Measurements from ENCODE around the gene FAM3D.

FAM3D gene

DNA sequence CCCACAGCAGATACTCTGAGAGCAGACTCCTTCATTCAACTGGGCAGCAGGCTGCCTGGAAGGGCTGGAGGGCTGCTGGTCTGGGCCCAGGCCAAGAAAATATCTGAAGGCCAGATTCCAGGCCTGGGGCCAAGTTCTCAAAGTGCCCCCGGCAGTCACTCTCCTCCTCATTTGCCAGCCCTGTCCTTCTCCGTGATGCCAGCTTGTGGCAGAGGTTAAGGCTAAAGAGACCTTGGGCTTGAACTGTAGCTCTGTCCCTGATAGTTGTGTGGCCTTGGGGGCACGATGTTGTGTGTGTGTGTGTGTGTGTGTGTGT lies 39.0 kb downstream of the FAM3D start:
- DNase-seq (ENCODE audit: low read depth) = no peak

DNA sequence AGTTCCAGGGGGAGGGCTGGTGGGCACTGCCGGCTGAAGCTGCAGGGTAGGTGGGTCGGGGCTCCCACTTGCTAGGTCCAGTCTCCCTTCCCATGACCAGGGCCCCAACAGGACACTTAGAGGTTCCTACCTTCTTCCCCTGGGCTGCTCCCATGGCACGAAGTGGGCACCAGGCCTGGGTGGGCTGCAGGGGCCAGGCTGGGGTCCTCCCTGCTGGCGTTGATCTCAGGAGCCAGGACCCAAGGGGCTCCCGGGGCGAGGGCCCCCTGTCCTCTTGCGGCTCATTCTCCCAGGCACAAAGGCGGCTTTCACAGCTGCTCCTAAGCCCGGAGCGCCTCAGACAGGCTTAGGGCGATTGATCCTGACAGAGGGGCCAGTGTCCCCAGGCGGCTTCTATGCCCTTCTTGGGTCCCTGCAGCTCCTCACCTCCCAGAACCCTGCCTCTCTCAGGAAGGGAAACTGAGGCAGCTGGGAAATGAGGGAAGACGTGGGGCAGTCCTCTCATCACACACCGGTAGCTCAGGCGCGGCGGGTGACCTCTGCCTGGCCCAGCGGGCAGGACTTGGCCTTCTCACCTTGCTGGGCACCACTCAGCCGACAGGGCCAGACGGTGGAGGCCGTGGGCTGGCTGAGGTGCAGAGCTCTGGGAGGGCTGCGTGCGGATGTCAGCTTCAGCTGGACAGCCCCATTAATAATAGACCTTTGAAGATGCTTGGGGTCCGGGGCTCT lies 39.6 kb downstream of the FAM3D start:
- no peak for DNase-seq (ENCODE audit: low read depth)

DNA sequence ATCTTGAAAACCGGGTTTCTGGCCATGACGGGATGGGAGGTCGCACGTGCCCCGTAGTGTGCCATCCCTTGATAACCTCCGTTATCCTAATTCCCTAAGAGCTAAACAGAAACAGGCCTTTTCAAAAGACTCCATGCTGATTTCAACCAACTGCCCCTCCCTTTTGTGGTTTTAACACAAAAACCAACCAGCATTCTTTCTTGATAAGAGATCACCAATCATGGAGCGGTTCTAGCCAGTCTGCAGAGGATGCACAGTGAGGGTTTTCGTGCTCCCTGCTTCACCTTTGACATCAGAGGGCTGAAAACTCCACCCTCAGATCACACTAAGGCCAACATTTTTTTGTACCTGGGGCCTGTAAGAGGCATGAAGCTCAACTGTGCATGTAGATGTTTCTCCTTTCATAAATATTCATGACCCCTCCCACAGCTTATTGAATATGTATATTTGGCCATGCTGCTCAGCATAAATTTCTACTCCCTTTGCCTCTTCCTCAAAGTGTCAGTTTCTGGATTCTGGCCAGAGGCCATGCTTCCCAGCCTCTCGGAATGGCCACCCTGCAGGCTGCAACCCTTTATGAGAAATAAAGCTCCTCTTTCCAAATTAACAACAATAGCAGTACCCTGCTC lies 41.3 kb downstream of the FAM3D start:
- no peak for DNase-seq (ENCODE audit: low read depth)

DNA sequence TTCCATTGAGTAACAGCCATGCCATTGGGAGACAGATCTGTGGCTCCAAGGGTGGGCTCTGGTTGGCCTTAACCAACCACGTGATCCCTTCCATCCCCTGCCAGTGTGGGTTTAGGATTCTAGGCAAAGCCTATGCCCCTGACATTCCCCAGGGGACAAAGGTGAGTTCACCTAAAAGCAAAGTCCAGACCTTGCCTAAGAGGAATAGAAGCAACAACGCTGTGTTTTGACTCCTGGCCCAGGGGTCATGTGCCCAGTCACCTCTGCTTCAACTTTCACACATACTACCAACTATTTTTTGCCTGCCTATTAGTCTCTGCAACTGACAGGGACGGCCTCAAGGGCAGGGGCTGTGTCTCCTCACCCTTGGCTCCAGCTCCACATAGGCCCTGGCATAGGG lies 42.0 kb downstream of the FAM3D start:
- DNase-seq (ENCODE audit: low read depth) = no peak

DNA sequence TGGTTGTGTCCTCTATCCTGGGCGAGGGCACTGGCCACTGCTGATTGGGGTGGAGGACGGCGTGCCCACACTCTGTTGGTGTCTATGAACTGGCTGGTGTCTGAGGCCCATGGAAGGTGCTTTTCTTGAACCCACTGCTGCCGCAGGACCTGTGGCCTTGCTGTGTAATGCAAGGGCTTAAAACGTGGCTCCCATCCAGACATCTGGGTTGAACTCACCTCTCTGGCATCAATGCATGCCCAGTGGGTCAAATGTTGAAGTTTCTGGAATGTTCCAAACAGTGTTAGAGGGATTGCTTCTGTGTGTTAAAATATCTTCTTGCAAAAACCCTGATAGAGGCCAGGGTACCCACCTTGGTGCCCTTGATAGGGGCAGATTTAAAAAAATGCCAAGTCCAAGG lies 42.6 kb downstream of the FAM3D start:
- DNase-seq (ENCODE audit: low read depth) = no peak

DNA sequence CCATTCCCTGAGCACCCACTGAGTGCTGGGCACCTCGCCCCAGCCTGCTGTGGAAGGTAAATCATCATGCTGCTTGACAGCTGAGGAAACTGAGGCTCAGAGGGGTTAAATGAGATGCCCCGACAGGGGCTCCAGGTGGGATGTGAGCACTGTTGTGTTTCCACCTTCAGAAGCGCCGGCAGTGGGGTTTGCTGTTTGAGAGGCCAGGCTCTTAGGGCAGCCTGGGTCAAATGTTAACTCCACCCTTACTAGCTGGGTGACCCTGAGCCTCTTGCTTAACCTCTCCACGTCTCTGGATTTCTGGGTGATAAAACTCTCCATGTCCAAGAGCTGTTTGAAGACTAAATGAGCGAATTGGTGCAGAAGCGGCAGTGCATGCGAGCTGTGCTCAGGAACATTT lies 43.1 kb downstream of the FAM3D start:
- no peak for DNase-seq (ENCODE audit: low read depth)

DNA sequence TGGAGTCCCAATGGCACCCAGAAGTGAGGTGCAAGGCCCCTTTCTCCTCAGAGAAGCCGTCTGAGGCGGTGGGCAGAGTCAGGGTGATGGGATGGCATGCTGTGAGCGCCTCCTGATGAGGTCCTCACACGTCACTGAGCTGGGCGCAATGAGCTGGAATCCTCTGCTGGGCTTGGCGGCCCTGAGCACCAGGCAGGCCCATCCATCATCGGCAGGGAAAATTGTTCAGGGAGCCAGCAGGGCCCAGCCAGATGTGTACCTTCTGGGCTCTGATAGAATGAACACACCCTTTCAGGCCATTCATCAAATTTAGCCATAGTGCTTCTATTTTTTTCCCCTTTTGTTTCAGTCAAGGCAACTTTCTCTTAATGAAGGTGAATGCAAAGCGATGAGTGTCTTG lies 43.7 kb downstream of the FAM3D start:
- DNase-seq (ENCODE audit: low read depth) = no peak

DNA sequence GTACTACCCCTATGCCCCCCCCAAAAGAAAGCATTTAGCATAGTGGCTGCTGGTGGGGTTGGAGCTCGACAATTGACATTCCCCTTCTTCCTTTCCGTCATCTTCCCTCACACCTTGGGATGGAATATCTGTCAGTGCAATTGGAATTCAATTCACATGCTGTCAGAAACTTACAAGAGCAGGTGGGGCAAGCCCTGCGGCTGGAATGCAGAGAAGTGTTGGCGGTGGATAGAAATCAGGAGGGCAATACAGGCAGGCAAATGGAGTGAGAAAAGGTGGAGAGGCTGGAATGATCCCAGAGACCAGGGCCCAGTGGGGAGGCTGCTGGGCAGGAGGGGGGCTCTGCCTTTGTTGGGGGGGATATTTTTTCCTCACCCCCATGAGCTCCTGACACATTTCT lies 44.1 kb downstream of the FAM3D start:
- no peak for DNase-seq (ENCODE audit: low read depth)

DNA sequence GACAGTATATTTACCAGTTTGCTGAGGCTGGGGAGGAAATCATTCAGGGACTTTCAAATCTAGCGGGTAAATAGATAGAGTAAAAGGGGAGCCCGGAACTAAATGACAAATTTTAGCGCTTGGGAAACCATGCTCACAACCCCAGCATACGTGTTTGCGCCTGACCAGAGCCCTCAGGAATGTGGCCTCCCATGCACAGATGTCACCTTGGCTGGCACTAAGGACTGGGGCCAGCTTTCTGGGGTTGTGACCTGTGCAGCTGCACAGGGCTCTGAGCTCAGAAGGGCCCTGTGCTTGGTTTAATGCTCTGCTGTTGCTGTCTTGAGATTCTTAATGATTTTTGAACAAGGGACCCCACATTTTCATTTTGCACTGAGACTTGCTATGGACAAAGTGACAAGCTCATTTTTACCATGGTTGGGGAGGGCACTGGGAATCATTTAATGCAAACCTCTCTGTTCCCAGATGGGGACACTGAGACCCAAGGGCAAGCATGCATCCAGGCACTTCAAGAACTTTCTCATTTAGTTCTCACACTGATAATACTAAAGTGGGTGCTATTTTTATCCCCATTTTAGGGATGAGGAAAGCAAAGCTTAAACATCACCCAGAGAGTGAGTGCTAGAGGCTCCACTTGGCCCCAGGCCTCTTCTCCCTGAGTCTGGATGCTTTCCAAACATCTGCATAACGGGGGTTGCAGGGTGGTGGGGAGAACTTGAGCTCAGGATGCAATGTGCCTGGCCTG lies 45.3 kb downstream of the FAM3D start:
- DNase-seq (ENCODE audit: low read depth) = no peak

DNA sequence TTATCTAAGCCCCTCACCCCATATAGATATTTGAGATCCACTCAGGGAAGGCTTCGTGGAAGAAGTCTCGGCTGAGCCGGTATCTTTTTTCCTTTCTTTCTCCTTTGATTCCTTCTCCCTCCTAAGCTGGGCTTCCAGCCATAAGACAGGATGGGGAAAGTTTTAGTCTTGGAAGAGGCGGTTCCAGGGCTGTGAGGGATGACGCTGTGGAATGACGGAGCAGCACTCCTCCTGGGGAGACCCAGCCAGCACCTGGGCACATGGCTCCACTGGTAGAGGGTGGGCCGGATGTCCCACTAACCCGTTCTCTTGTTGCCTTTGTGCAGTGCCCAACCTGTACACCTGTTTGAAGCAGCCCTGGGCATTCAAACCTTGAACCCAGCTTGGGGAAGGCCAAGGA lies 46.2 kb downstream of the FAM3D start:
- DNase-seq (ENCODE audit: low read depth) = no peak

DNA sequence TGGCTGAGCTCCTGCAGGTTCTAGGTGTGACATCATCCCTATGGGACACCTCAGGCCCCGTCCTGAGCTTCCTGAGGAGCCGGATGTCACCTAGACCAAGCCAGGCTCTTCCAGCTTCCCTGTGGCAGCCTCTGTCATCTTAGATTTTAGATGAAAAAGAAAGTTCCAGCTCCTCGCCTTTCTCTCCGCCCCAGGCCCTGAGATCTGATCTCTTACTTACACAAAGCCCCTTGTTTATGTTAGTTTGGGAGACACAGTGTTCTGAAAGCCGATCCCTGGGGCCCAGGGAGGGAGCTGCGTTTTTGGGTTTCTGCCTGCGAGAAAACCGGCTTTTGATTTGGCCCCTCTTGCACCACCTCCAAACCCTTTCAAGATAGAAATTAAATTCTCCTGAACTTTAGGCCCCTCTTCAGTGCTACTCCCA lies 49.2 kb downstream of the FAM3D start:
- DNase-seq (ENCODE audit: low read depth) = no peak

DNA sequence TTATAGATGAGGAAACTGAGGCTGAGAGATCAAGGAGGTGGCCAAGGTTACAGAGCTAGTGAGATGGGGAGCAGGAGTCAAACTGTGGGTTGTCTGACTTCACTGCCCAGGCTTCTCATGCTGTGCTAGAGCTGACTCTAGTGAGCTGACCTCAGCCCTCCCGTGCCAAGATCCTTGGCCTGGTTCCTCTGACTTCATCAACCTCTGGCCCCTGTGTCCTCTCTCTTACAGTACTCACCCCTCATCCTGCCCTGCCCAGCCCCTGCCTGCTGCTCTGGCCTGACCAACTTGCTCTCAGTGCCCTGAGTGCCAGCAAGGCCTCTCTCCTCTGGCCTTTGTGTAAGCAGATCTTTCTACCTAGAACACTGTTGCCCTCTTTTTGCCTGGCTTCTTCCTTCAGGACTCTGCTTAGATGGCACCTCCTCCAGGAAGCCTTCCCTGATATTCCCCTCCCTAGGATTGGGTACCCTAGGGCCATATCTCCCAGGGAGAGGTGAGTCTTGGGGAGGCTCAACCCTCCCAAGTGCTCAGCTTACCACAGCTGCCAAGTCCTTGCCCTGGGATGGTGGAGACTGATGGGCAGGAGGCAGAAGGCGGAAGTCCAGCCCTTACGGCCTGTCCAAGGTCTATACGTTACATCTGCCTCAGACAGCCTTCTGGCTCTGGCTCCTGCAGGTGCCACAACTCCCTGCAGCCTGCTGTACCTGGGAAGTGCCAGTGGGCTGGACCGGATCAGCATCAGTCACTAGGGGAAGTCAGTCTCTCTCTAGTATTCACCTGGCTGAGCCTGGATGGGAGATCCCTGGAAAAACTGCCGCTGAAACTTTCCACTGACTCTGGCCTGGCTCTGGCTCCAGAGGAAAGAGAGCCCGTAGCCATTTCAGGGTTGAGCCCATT lies 53.1 kb downstream of the FAM3D start:
- DNase-seq (ENCODE audit: low read depth) = no peak

DNA sequence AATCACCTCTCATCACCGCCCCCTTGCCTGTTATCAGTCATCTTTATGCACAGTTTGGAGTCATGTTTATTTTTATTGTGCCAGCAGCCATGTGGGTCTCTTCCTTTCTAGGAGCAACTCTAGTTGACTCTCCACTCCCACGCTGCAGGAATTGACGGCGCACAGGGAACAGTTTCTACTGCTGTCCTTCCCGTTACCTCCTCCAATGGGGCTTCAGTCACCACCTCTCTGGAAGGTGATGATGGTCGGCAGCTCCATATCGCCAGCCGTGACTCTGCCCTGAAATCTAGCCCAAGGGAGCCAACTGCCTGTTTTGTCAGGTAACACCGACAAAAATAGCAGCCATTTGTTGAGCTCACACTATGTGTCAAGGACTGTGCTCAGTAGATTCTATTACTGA lies 53.7 kb downstream of the FAM3D start:
- no peak for DNase-seq (ENCODE audit: low read depth)

DNA sequence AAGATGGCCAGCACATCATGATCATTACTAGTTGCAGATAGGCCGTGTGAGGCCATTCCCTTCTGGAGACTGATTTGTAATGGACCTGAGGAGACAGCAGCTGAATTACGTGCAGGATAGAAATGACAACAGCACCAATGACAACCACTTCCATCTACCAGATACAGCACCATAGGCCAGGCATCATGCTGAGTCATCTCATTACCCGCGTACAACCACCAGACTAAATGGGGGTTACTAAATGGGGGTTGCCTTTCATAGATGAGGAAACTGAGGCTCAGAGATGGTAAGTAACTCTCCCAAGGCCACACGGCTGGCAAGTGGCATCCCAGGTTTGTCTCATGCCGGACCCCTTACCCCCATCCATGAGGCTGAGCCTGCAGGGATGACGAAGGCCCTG lies 56.6 kb downstream of the FAM3D start:
- DNase-seq (ENCODE audit: low read depth) = no peak

DNA sequence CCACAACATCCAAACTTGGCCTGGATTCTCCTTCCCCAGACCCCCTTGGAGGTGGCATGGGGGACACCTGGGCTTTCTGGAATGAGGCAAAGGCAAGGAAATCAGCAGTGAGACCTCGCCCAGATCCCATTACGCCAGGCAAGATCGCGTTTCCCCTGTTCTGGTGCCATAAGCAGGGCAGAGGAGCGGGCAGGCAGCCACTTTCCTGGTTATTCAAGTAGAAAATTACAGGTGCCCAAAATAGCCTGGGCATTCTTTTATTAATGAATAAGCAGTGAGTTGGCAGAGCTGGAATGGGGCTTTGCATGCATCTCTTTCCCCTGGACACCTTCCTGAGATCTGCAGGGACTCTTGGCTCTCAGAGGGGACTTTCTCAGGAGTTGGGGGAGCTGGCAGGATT lies 57.9 kb downstream of the FAM3D start:
- DNase-seq (ENCODE audit: low read depth) = no peak

DNA sequence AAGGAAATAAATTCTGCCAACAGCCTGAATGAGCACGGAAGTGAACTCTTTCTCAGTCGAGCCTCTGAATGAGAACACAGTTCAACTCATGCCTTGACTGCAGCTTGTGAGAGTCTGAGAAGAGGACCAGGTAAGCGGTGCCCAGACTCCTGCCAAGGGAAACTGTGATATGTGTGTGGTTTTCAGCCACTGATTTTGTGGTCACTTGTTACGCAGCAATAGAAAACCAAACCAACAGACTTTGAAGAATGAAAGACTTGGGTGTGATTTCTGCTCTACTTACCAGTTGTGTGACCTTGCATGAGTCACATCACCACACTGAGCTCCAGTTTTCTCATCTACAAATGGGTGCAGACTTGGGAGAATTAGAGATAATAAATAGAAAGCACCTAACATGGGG lies 58.8 kb downstream of the FAM3D start:
- DNase-seq (ENCODE audit: low read depth) = no peak

DNA sequence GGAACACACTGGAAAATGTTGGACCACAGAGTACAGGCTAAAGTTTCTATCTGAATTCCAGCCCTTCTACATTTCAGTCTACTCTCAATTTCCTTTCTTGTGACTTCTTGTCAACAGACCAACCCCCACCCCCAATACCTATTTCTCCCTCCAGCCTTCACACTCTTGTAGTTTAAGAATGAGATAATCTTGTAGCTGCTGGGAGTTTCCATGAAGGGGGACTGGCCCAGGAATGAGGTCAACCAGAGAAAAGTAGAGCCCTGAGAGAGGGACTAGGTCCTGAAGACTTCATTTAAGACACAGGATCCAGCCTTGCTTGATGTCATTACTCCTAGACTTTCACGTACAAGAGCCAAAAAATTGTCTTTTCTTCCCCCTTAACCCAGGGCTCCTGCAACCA lies 59.9 kb downstream of the FAM3D start:
- DNase-seq (ENCODE audit: low read depth) = no peak

DNA sequence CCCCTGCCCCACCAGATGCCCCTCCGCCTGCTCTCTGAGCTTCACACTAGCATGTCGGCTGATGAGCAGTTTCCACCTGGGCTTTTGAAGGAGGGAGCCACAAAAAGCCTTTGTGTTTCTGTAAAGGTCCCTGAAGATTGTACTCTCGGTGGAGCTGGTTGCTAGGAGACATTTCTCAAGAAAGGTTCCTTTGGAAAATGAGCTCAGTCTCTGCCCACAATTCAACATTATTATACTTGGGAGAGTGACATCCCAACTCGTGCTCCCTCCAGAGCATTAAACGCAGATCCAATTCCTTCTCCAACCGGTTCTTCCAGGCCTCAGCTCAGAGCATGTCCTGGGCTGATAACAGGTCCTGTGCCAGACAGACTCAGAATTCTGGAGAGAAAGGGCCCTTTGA lies 62.5 kb downstream of the FAM3D start:
- DNase-seq (ENCODE audit: low read depth) = no peak

DNA sequence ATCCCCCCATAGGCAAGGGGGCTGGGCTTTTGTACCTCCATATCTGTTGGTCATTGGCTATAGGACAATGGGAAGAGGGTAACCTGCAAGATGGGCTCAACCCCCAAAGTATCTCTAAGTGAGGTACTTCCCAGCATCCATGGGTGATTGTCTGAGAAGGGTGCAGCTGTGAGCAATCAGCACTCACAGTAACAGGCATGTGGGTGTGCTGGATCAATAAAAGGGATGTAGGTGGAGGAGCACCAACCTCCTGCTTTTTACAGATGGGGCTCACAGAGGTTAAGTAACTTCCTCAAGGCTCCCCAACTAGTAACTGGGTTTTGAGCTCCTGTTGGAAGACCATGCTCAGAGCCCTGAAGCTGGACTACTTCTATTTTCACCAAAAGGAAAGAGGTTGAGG lies 63.0 kb downstream of the FAM3D start:
- DNase-seq (ENCODE audit: low read depth) = no peak

DNA sequence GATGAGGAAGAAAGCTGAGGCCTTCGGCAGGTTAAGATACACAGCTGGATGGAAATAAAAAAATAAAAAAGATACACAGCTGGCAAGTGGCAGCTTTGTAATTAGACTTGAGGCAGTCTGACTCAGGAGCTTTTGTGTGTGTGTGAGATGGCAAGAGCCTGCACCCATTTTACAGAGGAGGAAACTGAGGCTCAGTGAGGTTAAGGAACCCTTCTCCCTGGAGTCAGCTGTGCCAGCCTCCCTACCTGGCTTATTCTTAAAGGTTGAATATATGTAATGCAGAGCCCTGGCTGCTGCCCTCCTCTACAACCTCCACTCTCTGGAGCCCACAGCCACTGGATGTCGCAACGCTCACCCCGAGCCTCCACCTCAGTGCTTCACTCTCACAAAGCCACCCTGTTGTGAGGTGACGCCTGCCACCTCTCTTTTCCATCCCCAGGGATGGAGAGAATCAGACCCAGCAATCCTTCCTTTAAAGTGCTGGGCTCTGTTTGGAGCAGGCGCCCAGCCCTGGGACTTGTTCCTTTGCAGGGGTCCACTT lies 68.7 kb downstream of the FAM3D start:
- no peak for DNase-seq (ENCODE audit: low read depth)

DNA sequence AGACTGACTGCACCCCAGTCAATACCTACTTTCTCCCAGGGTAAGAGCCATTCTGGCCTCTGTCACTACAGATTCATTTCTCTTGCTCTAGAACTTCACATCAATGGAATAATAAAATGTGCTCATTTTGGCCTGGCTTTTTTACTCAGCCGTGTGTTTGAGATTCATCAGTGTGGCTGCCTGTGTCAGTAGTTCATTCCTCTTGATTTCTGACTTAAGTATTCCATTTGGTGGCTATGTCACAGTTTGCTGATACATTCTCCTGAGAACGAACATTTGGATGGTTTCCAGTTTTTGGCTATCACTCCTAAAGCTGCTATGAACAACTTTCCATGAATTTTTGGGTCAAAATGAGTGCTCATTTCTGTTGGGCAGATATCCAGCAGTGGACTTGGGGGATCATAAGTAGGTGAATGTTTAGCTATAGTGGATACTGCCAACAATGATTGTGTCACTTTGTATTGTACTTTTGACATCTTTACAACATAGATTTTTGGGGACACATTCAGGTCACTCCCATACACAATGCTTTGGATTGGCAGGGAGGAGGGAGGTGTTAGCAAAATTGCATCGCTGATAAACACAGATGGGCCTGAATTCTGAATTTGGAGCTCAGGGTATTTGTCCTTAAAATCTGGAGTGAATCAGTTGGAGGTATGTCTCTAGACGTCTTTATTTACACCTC lies 69.6 kb downstream of the FAM3D start:
- no peak for DNase-seq (ENCODE audit: low read depth)

DNA sequence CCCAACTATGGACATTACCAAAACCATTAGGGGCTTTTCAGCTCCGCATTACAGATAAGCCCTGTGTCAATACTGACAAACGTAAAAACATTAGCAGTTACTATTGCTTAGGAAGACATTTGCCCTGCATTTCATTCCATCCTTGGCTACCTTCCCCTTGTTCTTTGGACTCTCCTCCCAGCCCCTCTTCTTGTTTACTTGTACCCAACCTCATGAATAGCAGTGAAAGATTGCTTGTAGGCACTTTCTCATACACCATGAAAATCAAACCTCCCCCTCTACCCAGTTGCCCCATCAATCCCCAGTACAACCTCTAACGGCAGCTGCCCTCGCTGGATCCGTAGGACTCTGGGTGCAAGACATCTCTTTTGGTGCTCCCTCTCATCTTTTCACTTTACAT lies 72.5 kb downstream of the FAM3D start:
- no peak for DNase-seq (ENCODE audit: low read depth)

Data from stimulated activated CD8-positive, alpha-beta memory T cell treated with anti-CD3 and anti-CD28 coated beads, Interleukin-12 subunit alpha, Interleukin-12 subunit beta, amount 100 ng/mL, for 1 hour (primary cell).